ENCODE measurements around the gene WDR82.
A peak's percentile ranks its signal among the peaks of the same experiment; 100 is the strongest.

Gene WDR82

DNA sequence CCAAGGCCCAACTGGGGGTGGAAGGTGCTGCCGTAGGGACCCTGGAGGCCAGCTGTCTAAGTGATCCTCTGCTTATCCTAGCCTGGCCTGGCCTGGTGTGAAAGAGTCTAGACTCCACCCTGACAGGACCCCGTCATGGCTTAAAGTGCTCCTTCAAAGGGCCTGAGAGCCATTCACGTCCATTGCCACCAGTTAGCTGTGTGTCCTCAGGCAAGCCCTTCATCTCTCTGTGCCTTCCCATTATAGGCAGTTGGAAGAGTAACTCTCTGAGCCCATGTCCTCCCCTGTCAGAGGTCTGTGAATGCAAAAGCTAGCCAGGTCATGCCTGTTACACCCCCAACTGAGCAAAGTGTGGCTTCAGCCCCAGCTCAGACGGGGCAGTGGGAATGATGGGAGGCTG is 28.5 kb upstream of the WDR82 start:
- no peak for DNase-seq

- no peak for DNase-seq
These were observed 27.5 kb upstream of the WDR82 start for GRCh38 chr3:52305926-52306325.

GRCh38 chr3:52303811-52304210 is 25.4 kb upstream of the WDR82 start:
- DNase-seq = no peak

- DNase-seq = no peak
These were observed 24.1 kb upstream of the WDR82 start for GRCh38 chr3:52302426-52303145.

DNA sequence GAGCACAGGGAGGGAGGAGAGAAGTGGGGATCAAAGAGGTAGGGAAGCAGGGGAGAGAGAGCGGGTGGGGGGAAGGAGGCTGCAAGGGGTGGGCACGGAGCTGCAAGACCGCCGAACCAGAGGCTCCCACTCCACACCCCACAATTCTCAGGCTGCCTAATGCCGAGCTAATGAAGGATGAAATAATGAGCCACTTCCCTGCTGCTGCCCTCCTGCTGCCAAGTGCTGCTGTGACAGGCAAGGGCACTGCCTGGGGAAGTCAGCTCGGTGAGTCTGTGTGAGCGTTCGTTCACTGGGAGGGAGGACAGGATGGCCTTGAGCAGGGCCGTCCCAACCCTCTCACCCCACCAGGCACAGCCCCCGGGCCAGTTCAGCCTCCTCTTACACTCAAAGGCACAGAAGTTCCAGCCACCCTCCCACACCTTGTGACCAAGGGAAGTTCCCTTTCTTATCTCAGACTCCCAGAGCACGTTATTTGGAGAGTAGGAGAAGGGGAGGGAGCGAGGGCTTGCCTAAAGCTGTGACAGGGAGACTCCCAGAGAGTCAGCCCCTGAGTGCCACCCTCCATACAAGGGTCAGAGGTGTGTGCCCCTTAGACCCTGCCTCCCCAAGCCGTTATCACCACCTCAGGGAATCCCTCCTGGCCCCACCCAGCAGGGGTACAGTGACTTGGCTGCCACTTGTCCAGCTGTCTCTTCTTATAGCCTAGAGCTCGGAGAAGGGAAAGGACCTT is 21.6 kb upstream of the WDR82 start:
- no peak for DNase-seq

- DNase-seq = no peak
These were observed 20.9 kb upstream of the WDR82 start for GRCh38 chr3:52299247-52299878.

- no peak for DNase-seq
These were observed 20.0 kb upstream of the WDR82 start for GRCh38 chr3:52298149-52299098.

- DNase-seq = no peak
These were observed 19.0 kb upstream of the WDR82 start for GRCh38 chr3:52297242-52298148.

DNA sequence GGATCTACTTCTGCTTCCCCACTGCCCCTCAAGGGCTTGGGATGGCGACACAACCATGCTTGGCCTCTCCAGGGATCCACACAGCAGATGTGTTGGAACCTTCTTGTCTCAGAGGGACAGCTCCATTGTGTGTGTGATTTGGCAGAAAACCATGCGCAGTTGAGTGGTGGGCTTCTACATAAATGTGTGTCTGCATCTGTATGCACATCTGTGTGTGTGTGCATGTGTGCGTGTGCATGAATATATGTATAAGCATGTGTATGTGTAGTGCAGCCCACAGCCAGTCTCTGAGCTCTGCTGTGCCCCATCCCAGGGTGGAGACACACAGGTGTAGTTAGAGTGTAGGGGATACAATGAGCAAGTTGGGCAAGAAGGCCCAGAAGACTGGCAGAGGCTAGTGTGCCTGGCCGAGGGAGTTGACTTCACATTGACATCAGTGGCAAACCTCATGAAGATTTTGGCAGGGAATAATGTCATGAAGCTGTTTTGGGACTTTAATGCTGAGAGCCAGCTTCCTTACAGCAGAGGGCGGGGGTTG is 17.3 kb upstream of the WDR82 start:
- DNase-seq = no peak

- DNase-seq = no peak
These were observed 16.1 kb upstream of the WDR82 start for GRCh38 chr3:52294320-52295150.

DNA sequence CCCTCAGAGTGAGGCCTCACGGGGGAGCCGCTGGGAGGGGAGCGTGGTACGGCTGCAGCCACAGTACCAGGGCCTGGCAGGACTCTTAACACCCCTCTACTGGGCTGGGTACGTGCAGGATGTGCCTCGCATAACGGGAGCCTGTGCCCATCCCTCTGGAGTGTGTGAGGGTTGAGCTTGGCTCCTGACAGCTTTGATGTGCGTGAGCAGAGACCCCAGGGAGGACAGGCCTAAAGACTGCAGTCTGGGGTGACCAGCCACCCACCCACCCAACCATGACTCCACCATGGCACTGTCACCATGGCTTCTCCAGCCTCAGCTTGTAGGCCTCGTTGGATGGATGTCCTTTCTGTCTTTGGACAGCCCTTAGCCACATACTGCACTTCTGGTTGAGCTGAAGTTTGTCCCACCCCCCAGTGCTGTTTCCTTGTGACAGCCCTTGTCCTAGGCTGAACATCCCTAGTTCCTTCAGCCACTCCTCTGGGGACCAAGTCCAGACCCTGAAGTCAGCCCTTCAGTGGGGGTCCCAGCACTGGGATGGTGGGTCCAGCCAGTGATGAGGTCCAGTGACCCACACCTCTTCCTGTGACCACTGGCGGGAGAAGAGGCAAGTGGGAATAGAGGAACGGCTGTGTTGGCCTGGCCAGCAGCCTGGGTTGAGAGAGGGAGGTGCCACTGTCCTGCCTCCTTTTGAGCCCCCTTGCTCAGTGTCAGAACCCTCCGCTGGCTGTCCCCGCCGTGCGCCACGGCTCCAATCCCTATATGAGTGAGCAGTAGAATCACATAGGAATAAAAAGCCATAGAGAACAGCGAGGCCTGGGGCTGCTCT is 15.3 kb upstream of the WDR82 start:
- DNase-seq = no peak

- DNase-seq = no peak
These were observed 14.0 kb upstream of the WDR82 start for GRCh38 chr3:52292247-52293065.

- peak in 1 of 2 donors; percentile 16 for DNase-seq
These were observed 13.2 kb upstream of the WDR82 start for GRCh38 chr3:52291508-52292181.

GRCh38 chr3:52290596-52291507 is 12.4 kb upstream of the WDR82 start:
- DNase-seq = no peak

DNA sequence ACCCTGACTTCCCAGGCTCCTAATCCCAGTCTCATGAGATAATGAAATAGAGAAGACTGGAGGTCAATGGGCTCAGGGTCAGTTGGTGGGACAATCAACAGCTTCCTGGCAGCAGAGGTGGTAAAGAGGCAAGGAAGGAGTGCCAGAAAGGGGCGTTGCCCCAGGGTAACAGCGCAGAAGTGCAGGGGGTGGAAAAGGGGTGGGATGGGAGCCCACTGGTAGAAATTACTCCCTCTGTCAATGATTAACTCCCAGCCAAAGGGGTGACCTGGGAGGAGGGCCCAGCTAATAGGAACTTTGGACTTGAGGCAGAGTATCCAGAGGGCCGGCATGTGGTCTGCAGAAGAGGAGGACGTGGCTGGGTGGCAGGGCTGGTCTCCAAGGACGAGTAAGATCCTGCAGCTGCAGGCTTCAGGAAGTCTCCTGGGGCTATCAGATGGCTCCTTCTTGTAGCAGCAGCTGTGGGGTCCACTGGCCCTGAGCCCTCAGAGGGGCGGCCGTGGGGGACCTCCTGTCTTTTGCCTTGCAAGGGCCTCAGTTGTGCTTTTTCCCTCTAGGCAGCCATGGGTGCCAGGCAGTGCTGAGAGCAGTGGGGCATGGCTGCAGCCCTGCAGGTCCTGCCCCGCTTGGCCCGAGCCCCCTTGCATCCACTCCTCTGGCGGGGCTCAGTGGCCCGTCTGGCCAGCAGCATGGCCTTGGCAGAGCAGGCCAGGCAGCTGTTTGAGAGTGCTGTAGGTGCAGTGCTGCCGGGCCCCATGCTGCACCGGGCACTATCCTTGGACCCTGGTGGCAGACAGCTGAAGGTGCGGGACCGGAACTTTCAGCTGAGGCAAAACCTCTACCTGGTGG is 11.5 kb upstream of the WDR82 start:
- no peak for DNase-seq

- no peak for DNase-seq
These were observed 10.9 kb upstream of the WDR82 start for GRCh38 chr3:52289338-52289746.
